NT2/D1 (cell line): ENCODE results near the gene GMEB2.

ENCODE experiments used
- YY1 ChIP-seq: IDR thresholded peaks from 2 replicates; pipeline ENCODE4 v1.6.1; 2011; ENCODE audit not compliant: insufficient read length, insufficient read depth
- ZNF274 ChIP-seq: IDR thresholded peaks from 2 replicates; pipeline ENCODE4 v1.6.1; 2011; ENCODE audit warnings: mild to moderate bottlenecking, low read depth, low read length

GRCh38 chr20:63648190-63648589 is 21.3 kb upstream of the GMEB2 start:
- TF ChIP-seq YY1, result no peak
- TF ChIP-seq ZNF274, result no peak
